Hepatocyte (in vitro differentiated cells): ENCODE data around the gene OBSCN.

Source experiments
- CTCF ChIP-seq: fragments of 200-600 bp; sonication (generic); IDR thresholded peaks from 2 replicates; pipeline ENCODE4 v1.5.1; 2016; ENCODE audit warnings: antibody characterized with exemption, mild to moderate bottlenecking; ENCODE audit not compliant: poor library complexity
- EZH2 ChIP-seq: fragments of 200-600 bp; sonication (generic); IDR thresholded peaks from 2 replicates; pipeline ENCODE4 v1.6.1; 2016; ENCODE audit warnings: antibody characterized with exemption, mild to moderate bottlenecking, borderline replicate concordance
- EZH2phosphoT487 ChIP-seq: fragments of 200-600 bp; sonication (generic); IDR thresholded peaks from one replicate; pipeline ENCODE4 v1.6.1; 2018; ENCODE audit warnings: antibody characterized with exemption, mild to moderate bottlenecking, low read depth, moderate library complexity; ENCODE audit not compliant: unreplicated experiment, severe bottlenecking

GRCh38 chr1:228295981-228296380 is 88.1 kb downstream of the OBSCN start:
- TF ChIP-seq CTCF (no peak), EZH2 (no peak), EZH2phosphoT487 (no peak)
